ENCODE measurements around the gene GPR65.

DNA sequence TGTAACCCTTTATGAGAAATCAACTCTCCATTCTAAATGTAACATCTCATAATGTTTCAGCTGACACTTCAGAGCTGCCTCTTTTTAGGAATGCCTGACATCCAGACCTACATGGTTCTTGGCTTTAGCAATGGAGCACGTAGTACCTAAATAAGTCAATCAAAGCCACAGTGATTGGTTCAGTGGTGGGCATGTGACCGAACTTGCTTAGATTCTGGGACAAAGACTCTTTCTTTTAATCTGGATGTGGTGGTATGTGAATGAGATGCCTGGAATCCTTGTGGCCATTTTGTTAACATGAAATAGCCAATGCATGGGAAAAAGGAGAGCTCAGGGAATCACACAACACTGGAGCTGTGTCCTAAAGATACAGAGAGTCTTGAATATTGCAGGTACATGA, 11.8 kb downstream of the GPR65 start:
- TF ChIP-seq, protein P1, sequence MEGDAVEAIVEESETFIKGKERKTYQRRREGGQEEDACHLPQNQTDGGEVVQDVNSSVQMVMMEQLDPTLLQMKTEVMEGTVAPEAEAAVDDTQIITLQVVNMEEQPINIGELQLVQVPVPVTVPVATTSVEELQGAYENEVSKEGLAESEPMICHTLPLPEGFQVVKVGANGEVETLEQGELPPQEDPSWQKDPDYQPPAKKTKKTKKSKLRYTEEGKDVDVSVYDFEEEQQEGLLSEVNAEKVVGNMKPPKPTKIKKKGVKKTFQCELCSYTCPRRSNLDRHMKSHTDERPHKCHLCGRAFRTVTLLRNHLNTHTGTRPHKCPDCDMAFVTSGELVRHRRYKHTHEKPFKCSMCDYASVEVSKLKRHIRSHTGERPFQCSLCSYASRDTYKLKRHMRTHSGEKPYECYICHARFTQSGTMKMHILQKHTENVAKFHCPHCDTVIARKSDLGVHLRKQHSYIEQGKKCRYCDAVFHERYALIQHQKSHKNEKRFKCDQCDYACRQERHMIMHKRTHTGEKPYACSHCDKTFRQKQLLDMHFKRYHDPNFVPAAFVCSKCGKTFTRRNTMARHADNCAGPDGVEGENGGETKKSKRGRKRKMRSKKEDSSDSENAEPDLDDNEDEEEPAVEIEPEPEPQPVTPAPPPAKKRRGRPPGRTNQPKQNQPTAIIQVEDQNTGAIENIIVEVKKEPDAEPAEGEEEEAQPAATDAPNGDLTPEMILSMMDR (conservative IDR thresholded peaks at IDR 0.05; ENCODE audit: low read depth, low read length): no peak
- no peak for TF ChIP-seq EZH2 (IDR thresholded peaks at IDR 0.05; ENCODE audit: borderline replicate concordance, low read depth, low read length, poor library complexity, severe bottlenecking)

Data from A673 (cell line).